WTC11 (cell line): ENCODE data around the gene CCDC8. TPM values are rescaled to one million over a fixed set of nuclear protein-coding genes. Genes with fewer than 3 reads are reported as not detected.

Experiments used
- ATAC-seq: fragments of 200-7000 bp; cut with Tn5 transposase; 2 replicates; pipeline ENCODE4 v1.10.0; 2021; ENCODE audit warnings: mild to moderate bottlenecking, moderate library complexity
- CTCF ChIA-PET: fragments of 300-600 bp; sonication (Branson Sonifier 250); formaldehyde crosslinking; loops from one replicate; lab custom pipeline; 2021; ENCODE audit warnings: antibody characterized with exemption; lab: Charles Lee
- POLR2A ChIA-PET: fragments of 350-600 bp; sonication (Branson Sonifier 250); formaldehyde crosslinking; loops from one replicate; lab custom pipeline; 2021; ENCODE audit warnings: antibody characterized with exemption; lab: Charles Lee
- DNase-seq: peaks from one replicate; pipeline ENCODE4 v3.0.0; 2021; ENCODE audit warnings: low spot score
- H3K27ac Mint-ChIP-seq: 2 replicates; pipeline ENCODE4 v1.8.0; 2021; ENCODE audit warnings: mixed read lengths
- H3K27me3 Mint-ChIP-seq: 2 replicates; pipeline ENCODE4 v1.8.0; 2021; ENCODE audit warnings: low read depth, mild to moderate bottlenecking, moderate library complexity, mixed read lengths
- H3K36me3 Mint-ChIP-seq: 2 replicates; pipeline ENCODE4 v1.8.0; 2021; ENCODE audit warnings: mixed read lengths
- H3K4me1 Mint-ChIP-seq: 2 replicates; pipeline ENCODE4 v1.8.0; 2022; ENCODE audit warnings: mixed read lengths
- H3K4me3 Mint-ChIP-seq: 2 replicates; pipeline ENCODE4 v1.8.0; 2021; ENCODE audit warnings: mild to moderate bottlenecking, moderate library complexity, mixed read lengths
- H3K9me3 Mint-ChIP-seq: 2 replicates; pipeline ENCODE4 v1.8.0; 2021; ENCODE audit warnings: mixed read lengths
- CREM ChIP-seq: sonication (generic); formaldehyde crosslinking; IDR thresholded peaks from 2 replicates; pipeline ENCODE4 v1.8.1; 2022; ENCODE audit warnings: mild to moderate bottlenecking, missing genetic modification reagents, moderate library complexity
- CTCF ChIP-seq: fragments of 200-600 bp; IDR thresholded peaks from 2 replicates; pipeline ENCODE4 v1.8.0; 2022; ENCODE audit warnings: antibody characterized with exemption
- ELF4 ChIP-seq: sonication (generic); formaldehyde crosslinking; IDR thresholded peaks from 2 replicates; pipeline ENCODE4 v1.8.1; 2022; ENCODE audit warnings: low read depth, mild to moderate bottlenecking, moderate library complexity, missing genetic modification reagents
- ETV6 ChIP-seq: sonication (generic); formaldehyde crosslinking; IDR thresholded peaks from 2 replicates; pipeline ENCODE4 v1.8.1; 2022; ENCODE audit warnings: mild to moderate bottlenecking, missing genetic modification reagents
- FOXJ3 ChIP-seq: sonication (generic); formaldehyde crosslinking; IDR thresholded peaks from 2 replicates; pipeline ENCODE4 v1.9.0; 2021; ENCODE audit warnings: missing genetic modification reagents, mild to moderate bottlenecking, borderline replicate concordance
- JAZF1 ChIP-seq: fragments of 250-450 bp; sonication (Bioruptor Pico); IDR thresholded peaks from 2 replicates; pipeline ENCODE4 v1.9.0; 2021; ENCODE audit warnings: moderate library complexity, mild to moderate bottlenecking, inconsistent platforms
- MLX ChIP-seq: sonication (generic); formaldehyde crosslinking; IDR thresholded peaks from 2 replicates; pipeline ENCODE4 v1.8.1; 2023; ENCODE audit warnings: mild to moderate bottlenecking, missing genetic modification reagents, moderate library complexity
- MXD4 ChIP-seq: fragments of 250-450 bp; sonication (Bioruptor Pico); IDR thresholded peaks from 2 replicates; pipeline ENCODE4 v1.8.0; 2021; ENCODE audit warnings: mild to moderate bottlenecking, moderate library complexity, borderline replicate concordance
- NFATC4 ChIP-seq: fragments of 250-450 bp; sonication (Bioruptor Pico); IDR thresholded peaks from 2 replicates; pipeline ENCODE4 v1.9.0; 2021; ENCODE audit warnings: mild to moderate bottlenecking
- RORB ChIP-seq: fragments of 250-450 bp; sonication (Bioruptor Pico); IDR thresholded peaks from 2 replicates; pipeline ENCODE4 v1.9.0; 2021; ENCODE audit warnings: mild to moderate bottlenecking
- TCF7 ChIP-seq: sonication (generic); formaldehyde crosslinking; IDR thresholded peaks from 2 replicates; pipeline ENCODE4 v1.8.0; 2022; ENCODE audit warnings: mild to moderate bottlenecking, low read depth, missing genetic modification reagents, moderate library complexity
- TEAD4 ChIP-seq: sonication (generic); formaldehyde crosslinking; IDR thresholded peaks from 2 replicates; pipeline ENCODE4 v1.8.0; 2022; ENCODE audit warnings: mild to moderate bottlenecking, missing genetic modification reagents
- ZNF281 ChIP-seq: sonication (generic); formaldehyde crosslinking; IDR thresholded peaks from 2 replicates; pipeline ENCODE4 v1.8.0; 2023; ENCODE audit warnings: mild to moderate bottlenecking, missing genetic modification reagents
- ZNF416 ChIP-seq: fragments of 250-450 bp; sonication (Bioruptor Pico); IDR thresholded peaks from 2 replicates; pipeline ENCODE4 v1.9.0; 2021; ENCODE audit warnings: mild to moderate bottlenecking, inconsistent platforms
- ZNF512 ChIP-seq: sonication (generic); formaldehyde crosslinking; IDR thresholded peaks from 2 replicates; pipeline ENCODE4 v1.8.1; 2022; ENCODE audit warnings: missing genetic modification reagents, borderline replicate concordance
- ZNF671 ChIP-seq: fragments of 250-450 bp; sonication (Bioruptor Pico); IDR thresholded peaks from 2 replicates; pipeline ENCODE4 v1.8.0; 2021; ENCODE audit warnings: mild to moderate bottlenecking
- ZSCAN18 ChIP-seq: fragments of 250-450 bp; sonication (Bioruptor Pico); IDR thresholded peaks from 2 replicates; pipeline ENCODE4 v2.1.2; 2022; ENCODE audit warnings: mild to moderate bottlenecking, moderate library complexity
- total RNA-seq: library from RNA; stranded (reverse); gene quantifications from 3 replicates; pipeline ENCODE4 v1.2.3, GENCODE V29; 2021
- TF ChIP-seq, protein P1 (sequence below): sonication (generic); formaldehyde crosslinking; IDR thresholded peaks from 2 replicates; pipeline ENCODE4 v1.8.1; 2023; ENCODE audit warnings: mild to moderate bottlenecking, missing genetic modification reagents, moderate library complexity
- TF ChIP-seq, protein P2 (sequence below): sonication (generic); formaldehyde crosslinking; IDR thresholded peaks from 2 replicates; pipeline ENCODE4 v1.8.0; 2022; ENCODE audit warnings: mild to moderate bottlenecking, missing genetic modification reagents

Gene CCDC8
- total RNA-seq, 1 experiment from 2014 or later: 25.7 TPM

- peaks cover 32% of the 10 kb centered on the region for H3K4me1 Mint-ChIP-seq
These were observed 14.2 kb upstream of the CCDC8 start for GRCh38 chr19:46427518-46428045.

More at GRCh38 chr19:46427518-46428045, 14.2 kb upstream of the CCDC8 start:
- no peak for ATAC-seq
- ChIA-PET CTCF (interaction anchor here (0.9 to 2.1 kb wide), 2 partner anchors 23 to 110 kb away, joined by 5 to 6 read pairs; no protein-coding TSS in a partner anchor), POLR2A (interaction anchor here (0.6 kb wide), 1 partner anchor 8 kb away, joined by 4 read pairs; no protein-coding TSS in a partner anchor)
- Mint-ChIP-seq H3K27ac (no peak overlapping the region), H3K9me3 (no peaks in the 10 kb centered on the region), H3K36me3 (no peaks in the 10 kb centered on the region), H3K27me3 (peaks cover 56% of the 10 kb centered on the region), H3K4me3 (peak overlapping the region; percentile 87)
- DNase-seq: no peak
- TF ChIP-seq JAZF1: no peak
- no peak for TF ChIP-seq ZNF416 (CRISPR knock-in tag)
- TF ChIP-seq, protein P1, sequence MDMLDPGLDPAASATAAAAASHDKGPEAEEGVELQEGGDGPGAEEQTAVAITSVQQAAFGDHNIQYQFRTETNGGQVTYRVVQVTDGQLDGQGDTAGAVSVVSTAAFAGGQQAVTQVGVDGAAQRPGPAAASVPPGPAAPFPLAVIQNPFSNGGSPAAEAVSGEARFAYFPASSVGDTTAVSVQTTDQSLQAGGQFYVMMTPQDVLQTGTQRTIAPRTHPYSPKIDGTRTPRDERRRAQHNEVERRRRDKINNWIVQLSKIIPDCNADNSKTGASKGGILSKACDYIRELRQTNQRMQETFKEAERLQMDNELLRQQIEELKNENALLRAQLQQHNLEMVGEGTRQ (CRISPR knock-in tag): no peak
- no peak for TF ChIP-seq ZNF671 (CRISPR knock-in tag)
- no peak for TF ChIP-seq ETV6 (CRISPR knock-in tag)
- TF ChIP-seq ELF4 (CRISPR knock-in tag): no peak
- TF ChIP-seq CTCF: no peak
- TF ChIP-seq ZNF281: no peak
- TF ChIP-seq TEAD4: no peak
- TF ChIP-seq MLX (CRISPR knock-in tag): no peak
- no peak for TF ChIP-seq TCF7
- no peak for TF ChIP-seq MXD4 (CRISPR knock-in tag)
- TF ChIP-seq, protein P2, sequence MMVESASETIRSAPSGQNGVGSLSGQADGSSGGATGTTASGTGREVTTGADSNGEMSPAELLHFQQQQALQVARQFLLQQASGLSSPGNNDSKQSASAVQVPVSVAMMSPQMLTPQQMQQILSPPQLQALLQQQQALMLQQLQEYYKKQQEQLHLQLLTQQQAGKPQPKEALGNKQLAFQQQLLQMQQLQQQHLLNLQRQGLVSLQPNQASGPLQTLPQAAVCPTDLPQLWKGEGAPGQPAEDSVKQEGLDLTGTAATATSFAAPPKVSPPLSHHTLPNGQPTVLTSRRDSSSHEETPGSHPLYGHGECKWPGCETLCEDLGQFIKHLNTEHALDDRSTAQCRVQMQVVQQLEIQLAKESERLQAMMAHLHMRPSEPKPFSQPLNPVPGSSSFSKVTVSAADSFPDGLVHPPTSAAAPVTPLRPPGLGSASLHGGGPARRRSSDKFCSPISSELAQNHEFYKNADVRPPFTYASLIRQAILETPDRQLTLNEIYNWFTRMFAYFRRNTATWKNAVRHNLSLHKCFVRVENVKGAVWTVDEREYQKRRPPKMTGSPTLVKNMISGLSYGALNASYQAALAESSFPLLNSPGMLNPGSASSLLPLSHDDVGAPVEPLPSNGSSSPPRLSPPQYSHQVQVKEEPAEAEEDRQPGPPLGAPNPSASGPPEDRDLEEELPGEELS: no peak
- no peak for TF ChIP-seq RORB (CRISPR knock-in tag)
- TF ChIP-seq CREM: no peak
- no peak for TF ChIP-seq ZSCAN18 (CRISPR knock-in tag)
- TF ChIP-seq FOXJ3 (CRISPR knock-in tag): no peak
- TF ChIP-seq NFATC4 (CRISPR knock-in tag): no peak
- no peak for TF ChIP-seq ZNF512
